ENCODE measurements around the gene SPECC1L.

The SPECC1L gene

GRCh38 chr22:24386937-24387471 is 116.4 kb downstream of the SPECC1L start:
- DNase-seq (ENCODE audit: low spot score), result no peak
- no peak for TF ChIP-seq CTCF (conservative IDR thresholded peaks at IDR 0.05; ENCODE audit: low read depth)
- CTCF ChIA-PET, result no interaction called here
- POLR2A ChIA-PET (ENCODE audit: low non-redundant PET), result no interaction called here
- H3K27ac ChIP-seq, result no peak overlapping the region

- DNase-seq (ENCODE audit: low spot score), result no peak
- no peak overlapping the region for H3K27ac ChIP-seq
- CTCF ChIA-PET, result no interaction called here
- TF ChIP-seq CTCF (conservative IDR thresholded peaks at IDR 0.05; ENCODE audit: low read depth), result no peak
- POLR2A ChIA-PET (ENCODE audit: low non-redundant PET), result no interaction called here
These were observed 119.0 kb downstream of the SPECC1L start for GRCh38 chr22:24389680-24390079.

GRCh38 chr22:24390156-24390555 is 119.5 kb downstream of the SPECC1L start:
- POLR2A ChIA-PET (ENCODE audit: low non-redundant PET), result interaction anchor here (0.6 kb wide), 1 partner anchor 1310 kb away, joined by 4 read pairs; no protein-coding TSS in a partner anchor
- CTCF ChIA-PET, result no interaction called here
- DNase-seq (ENCODE audit: low spot score), result no peak
- H3K27ac ChIP-seq, result no peak overlapping the region
- TF ChIP-seq CTCF (conservative IDR thresholded peaks at IDR 0.05; ENCODE audit: low read depth), result no peak

GRCh38 chr22:24390576-24390975 is 119.9 kb downstream of the SPECC1L start:
- no peak for TF ChIP-seq CTCF (conservative IDR thresholded peaks at IDR 0.05; ENCODE audit: low read depth)
- CTCF ChIA-PET, result no interaction called here
- no peak overlapping the region for H3K27ac ChIP-seq
- no peak for DNase-seq (ENCODE audit: low spot score)
- POLR2A ChIA-PET (ENCODE audit: low non-redundant PET), result interaction anchor here (0.6 kb wide), 1 partner anchor 1310 kb away, joined by 4 read pairs; no protein-coding TSS in a partner anchor

- no peak for DNase-seq (ENCODE audit: low spot score)
- POLR2A ChIA-PET (ENCODE audit: low non-redundant PET), result no interaction called here
- TF ChIP-seq CTCF (conservative IDR thresholded peaks at IDR 0.05; ENCODE audit: low read depth), result no peak
- CTCF ChIA-PET, result no interaction called here
- H3K27ac ChIP-seq, result no peak overlapping the region
These were observed 121.2 kb downstream of the SPECC1L start for GRCh38 chr22:24391836-24392217.

GRCh38 chr22:24392218-24392931 is 121.7 kb downstream of the SPECC1L start:
- DNase-seq (ENCODE audit: low spot score), result no peak
- no peak overlapping the region for H3K27ac ChIP-seq
- POLR2A ChIA-PET (ENCODE audit: low non-redundant PET), result no interaction called here
- TF ChIP-seq CTCF (conservative IDR thresholded peaks at IDR 0.05; ENCODE audit: low read depth), result no peak
- CTCF ChIA-PET, result no interaction called here

Measured in RWPE1 (cell line).